ENCODE measurements around the gene CNN3.
"Not testable (repeated sequence)": the region's sequence is repeated elsewhere in the genome, so short reads cannot be mapped to it uniquely, and the experiment has no call there.

CNN3 gene

DNA sequence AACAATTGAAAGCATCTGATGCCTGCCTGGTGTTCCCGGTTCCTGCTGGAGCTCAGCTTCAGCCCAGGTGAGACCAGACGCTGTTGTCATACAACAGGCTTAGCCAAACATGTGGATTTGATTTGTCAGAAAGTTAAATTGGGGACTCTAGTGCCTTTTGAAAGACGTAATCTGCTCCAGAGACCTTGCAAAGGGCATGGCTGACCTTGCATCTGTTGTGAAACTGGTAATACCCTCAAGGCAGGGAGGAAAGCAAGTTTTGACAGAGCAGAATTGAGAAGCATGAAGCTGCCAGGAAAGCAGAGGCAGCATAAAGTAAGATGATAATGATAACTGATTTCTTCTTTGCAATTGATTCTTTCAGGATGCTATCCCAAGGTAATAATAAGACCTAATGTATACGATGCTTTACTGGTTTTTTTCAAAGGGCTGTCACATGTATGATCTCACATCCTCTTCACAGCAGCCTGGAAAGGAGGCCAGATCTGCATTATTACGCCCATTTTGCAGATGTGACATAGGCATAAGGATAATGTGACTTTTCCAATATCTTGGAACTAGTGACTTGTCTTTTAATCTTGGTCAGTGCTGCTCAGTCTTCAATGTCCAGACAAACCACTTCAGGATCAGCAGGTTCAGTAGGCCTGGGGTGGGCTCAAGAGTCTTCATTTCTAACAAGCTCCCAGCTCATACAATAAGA lies 24.7 kb upstream of the CNN3 start:
- no peak overlapping the region for H3K4me3 ChIP-seq (ENCODE audit: low read depth, low read length)
- in situ Hi-C loops (cut with HindIII; ENCODE audit: low sequenced_read_pairs) = no loop called here
- no peak for DNase-seq (ENCODE audit: low read depth, low spot score)
- TF ChIP-seq, protein P1, sequence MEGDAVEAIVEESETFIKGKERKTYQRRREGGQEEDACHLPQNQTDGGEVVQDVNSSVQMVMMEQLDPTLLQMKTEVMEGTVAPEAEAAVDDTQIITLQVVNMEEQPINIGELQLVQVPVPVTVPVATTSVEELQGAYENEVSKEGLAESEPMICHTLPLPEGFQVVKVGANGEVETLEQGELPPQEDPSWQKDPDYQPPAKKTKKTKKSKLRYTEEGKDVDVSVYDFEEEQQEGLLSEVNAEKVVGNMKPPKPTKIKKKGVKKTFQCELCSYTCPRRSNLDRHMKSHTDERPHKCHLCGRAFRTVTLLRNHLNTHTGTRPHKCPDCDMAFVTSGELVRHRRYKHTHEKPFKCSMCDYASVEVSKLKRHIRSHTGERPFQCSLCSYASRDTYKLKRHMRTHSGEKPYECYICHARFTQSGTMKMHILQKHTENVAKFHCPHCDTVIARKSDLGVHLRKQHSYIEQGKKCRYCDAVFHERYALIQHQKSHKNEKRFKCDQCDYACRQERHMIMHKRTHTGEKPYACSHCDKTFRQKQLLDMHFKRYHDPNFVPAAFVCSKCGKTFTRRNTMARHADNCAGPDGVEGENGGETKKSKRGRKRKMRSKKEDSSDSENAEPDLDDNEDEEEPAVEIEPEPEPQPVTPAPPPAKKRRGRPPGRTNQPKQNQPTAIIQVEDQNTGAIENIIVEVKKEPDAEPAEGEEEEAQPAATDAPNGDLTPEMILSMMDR (IDR thresholded peaks at IDR 0.05; ENCODE audit: low read depth, low read length) = no peak

DNA sequence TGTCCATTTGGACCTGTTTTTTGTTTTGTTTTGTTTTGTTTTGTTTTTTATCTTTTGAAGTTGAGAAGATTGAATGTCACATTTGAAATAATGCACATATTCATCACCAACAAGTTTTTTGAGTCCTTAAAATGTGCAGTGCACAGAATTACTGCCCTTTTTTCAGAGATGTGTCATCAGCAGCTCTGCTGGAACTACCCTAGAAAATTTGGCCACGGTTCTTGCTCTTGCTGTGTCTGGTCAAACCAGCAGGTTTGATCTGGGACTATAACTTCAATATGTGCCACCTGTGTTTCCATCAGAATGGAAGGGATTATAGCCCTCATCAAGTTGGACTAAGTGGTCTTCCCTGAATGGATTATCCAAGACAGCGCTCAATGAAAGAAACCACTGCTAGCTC lies 24.1 kb upstream of the CNN3 start:
- TF ChIP-seq, protein P1 (IDR thresholded peaks at IDR 0.05; ENCODE audit: low read depth, low read length) = no peak
- no peak overlapping the region for H3K4me3 ChIP-seq (ENCODE audit: low read depth, low read length)
- no peak for DNase-seq (ENCODE audit: low read depth, low spot score)
- in situ Hi-C loops (cut with HindIII; ENCODE audit: low sequenced_read_pairs) = no loop called here

DNA sequence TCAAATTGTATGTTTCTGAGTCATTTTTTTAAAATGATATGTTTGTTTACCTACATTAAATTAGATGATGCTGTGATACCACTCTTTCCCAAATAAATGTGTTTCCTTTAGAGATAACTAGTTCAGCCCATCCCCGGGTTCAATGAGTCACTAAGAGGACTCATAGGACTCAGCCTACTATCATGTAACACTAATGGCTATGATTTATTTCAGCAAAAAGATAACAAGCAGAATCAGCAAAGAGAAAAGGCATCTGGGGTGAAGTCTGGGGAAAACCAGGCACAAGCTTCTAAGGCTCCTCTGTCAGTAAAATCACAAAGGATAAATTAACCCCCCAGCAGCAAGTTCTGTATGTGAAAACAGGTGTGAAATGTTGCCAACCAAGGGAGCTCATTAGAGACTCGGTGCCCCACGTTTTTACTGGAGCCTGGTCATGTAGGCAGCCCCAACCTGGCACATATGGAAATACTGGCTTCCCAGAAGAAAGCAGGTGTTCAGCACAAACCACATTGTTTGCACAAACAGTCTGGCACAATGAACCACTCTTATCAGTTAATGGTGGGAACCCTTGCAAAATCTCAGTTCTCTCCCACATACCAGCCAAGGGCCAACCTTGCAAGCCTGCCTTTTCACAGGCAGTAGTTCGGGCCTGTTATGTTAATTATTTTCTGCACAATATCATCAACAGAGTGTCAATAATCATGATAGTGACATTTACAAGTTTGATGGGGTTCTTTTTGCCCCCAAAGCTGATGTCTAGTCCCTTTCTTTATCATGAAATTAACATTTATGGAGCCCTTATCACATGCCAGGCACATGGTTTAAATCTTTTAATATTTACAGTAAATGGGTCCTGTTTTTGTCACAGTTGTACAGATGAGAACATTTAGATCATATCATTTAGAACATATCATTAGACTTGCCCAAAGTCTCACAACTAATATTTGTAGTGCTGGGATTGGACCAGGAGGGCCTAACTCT lies 23.1 kb upstream of the CNN3 start:
- TF ChIP-seq, protein P1 (IDR thresholded peaks at IDR 0.05; ENCODE audit: low read depth, low read length) = no peak
- in situ Hi-C loops (cut with HindIII; ENCODE audit: low sequenced_read_pairs) = no loop called here
- no peak for DNase-seq (ENCODE audit: low read depth, low spot score)

DNA sequence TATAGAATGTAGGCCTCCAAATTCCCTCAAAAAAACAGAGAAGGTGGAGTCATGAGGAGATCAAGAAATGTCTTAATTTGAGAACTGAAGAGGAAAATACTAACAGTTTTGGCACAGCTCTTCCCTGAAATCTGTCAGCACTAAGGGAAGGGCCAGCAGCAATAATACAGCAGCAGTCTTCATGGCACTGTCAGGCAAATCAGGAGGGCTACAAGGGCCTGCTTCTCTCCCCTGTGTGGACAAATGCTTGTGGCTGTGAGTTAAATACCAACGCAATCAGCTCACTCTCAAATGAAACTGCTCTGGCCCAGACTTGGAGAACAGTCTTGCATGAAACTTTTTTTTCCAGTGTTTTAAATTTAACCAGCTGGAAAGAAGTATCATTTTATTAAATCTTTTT lies 20.5 kb upstream of the CNN3 start:
- peak; percentile 75 for DNase-seq (ENCODE audit: low read depth, low spot score)
- no peak overlapping the region for H3K4me3 ChIP-seq (ENCODE audit: low read depth, low read length)
- in situ Hi-C loops (cut with HindIII; ENCODE audit: low sequenced_read_pairs) = no loop called here
- TF ChIP-seq, protein P1 (IDR thresholded peaks at IDR 0.05; ENCODE audit: low read depth, low read length) = no peak

More for the DNA sequence above, 23.1 kb upstream of the CNN3 start:
- H3K4me3 ChIP-seq (ENCODE audit: low read depth, low read length) = no peak overlapping the region

DNA sequence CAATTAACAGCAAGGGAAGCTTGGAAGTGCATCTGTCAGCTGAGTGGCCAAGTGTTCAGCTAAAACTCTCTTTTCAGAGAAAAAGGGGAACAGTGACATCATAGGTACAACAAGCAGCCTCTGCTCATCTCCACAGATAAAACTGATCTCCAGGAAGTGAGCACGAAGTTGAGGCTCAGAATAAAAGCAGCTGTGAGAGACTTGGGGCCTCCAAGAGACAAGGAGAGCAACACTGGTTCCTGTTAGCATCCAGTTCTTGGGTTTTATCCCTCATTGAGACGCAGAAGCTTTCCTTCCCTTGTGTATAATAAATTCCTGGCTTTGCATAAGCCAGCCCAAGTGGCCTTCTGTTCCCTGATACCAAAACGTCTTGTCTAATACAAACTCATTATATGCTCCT lies 20.0 kb upstream of the CNN3 start:
- in situ Hi-C loops (cut with HindIII; ENCODE audit: low sequenced_read_pairs) = no loop called here
- TF ChIP-seq, protein P1 (IDR thresholded peaks at IDR 0.05; ENCODE audit: low read depth, low read length) = no peak

DNA sequence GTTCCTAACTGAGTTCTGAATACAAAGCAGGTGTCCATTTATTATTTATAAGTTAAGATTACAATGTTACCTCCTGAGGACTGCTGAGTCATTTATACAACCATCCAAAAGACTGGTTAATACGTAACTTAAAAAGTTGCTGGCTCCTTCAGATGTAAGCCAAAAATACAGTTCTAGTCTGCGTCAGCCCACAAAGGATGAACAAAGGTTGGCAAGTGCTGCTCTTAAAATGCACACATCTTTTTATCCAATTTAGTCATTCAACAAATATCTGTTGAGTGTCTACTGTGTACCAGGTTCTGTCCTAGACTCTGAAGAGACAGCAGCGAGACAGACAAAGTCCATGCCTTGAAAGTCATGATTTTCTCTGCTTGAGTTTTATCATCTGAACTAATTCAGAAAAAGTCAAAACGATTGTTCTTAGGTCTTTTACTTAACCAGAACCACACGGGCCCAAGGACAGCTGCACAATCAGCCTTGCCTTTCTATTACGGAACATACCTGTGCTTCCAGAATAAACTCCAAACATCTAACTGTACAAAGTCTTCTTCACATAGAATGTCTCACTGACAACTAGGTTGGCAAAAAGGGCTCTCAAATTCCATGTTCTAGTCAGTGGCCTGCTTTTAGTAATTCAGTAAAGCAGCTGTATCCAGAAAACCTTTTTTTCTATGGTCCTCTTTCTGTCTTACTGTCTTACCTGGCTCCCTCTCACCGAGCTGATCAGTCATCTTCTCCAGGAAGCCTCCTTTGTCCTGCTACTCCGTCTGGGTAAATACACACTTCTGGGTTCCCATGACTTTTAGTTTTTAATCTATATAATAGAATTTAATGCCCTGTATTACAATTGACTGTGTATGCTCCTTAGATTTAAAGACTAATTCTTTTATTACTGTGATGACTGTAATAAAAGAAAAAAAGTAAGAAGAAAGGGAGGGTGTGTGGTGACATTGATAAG lies 15.5 kb upstream of the CNN3 start:
- in situ Hi-C loops (cut with HindIII; ENCODE audit: low sequenced_read_pairs) = no loop called here
- no peak overlapping the region for H3K4me3 ChIP-seq (ENCODE audit: low read depth, low read length)
- DNase-seq (ENCODE audit: low read depth, low spot score) = no peak
- TF ChIP-seq, protein P1 (IDR thresholded peaks at IDR 0.05; ENCODE audit: low read depth, low read length) = no peak

More for the DNA sequence above, 20.0 kb upstream of the CNN3 start:
- no peak for DNase-seq (ENCODE audit: low read depth, low spot score)
- H3K4me3 ChIP-seq (ENCODE audit: low read depth, low read length) = no peak overlapping the region

DNA sequence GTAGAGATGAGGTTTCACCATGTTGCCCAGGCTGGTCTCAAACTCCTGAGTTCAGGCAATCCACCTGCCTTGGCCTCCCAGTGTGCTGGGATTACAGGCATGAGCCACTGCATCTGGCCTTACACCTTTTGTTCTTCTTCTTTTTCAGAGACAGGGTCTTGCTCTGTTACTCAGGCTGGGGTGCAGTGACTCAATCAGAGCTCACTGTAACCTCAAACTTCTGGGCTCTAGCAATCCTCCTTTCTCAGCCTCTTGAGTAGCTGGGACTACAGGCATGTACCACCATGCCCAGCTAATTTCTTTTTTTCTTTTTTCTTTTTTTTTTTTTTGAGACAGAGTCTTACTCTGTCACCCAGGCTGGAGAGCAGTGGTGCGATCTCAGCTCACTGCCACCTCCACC lies 14.6 kb upstream of the CNN3 start:
- in situ Hi-C loops (cut with HindIII; ENCODE audit: low sequenced_read_pairs); H3K4me3 ChIP-seq (ENCODE audit: low read depth, low read length); DNase-seq (ENCODE audit: low read depth, low spot score): not testable (repeated sequence)
